ENCODE data around the gene DIPK1C. TPM values are rescaled to one million over a fixed set of nuclear protein-coding genes. Genes with fewer than 3 reads are reported as not detected.

Gene DIPK1C
- total and polyA plus RNA-seq, 10 of the 15 experiments (the other 5 are each of a cell fraction or from before 2014, with no cell fraction given), result not detected

DNA sequence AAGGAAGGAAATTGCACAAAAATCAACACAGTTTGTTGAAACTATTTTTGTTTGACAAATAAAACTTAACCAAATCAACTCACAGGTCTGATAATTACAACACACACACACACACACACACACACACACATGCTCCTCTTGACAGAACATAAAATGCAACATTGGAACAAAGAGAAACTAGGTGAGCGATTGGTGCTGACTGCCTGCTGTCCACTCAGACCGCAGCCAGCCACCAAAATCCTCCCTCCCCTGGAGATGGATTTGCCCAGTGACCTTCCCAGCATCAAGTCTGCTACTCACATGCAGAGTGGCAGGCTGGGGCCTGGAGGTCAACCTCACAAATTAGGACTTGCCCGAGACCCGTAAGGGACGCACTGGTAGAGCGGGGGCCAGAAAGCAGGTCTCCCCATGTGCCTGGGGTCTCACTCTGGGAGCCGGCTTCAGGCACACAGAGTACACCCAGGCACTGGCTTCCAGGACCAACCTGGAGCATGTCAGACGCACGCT lies 61.4 kb downstream of the DIPK1C start (continued):
- TF ChIP-seq EED (IDR thresholded peaks at IDR 0.05; ENCODE audit: low read depth), result no peak
- TF ChIP-seq CBFB (IDR thresholded peaks at IDR 0.05; ENCODE audit: low read depth), result no peak
- TF ChIP-seq HCFC1 (IDR thresholded peaks at IDR 0.05; ENCODE audit: low read length), result no peak
- no peak for TF ChIP-seq SMARCA5 (IDR thresholded peaks at IDR 0.05)
- no peak for TF ChIP-seq HDGF (IDR thresholded peaks at IDR 0.05)
- no peak for TF ChIP-seq CBX5 (IDR thresholded peaks at IDR 0.05; ENCODE audit: low read depth)
- no peak for TF ChIP-seq NR2F1 (conservative IDR thresholded peaks at IDR 0.05)
- no peak for TF ChIP-seq NFIC (IDR thresholded peaks at IDR 0.05; ENCODE audit: low read depth, low read length)
- no peak for TF ChIP-seq CBX3 (IDR thresholded peaks at IDR 0.05; ENCODE audit: borderline replicate concordance, low read depth)

DNA sequence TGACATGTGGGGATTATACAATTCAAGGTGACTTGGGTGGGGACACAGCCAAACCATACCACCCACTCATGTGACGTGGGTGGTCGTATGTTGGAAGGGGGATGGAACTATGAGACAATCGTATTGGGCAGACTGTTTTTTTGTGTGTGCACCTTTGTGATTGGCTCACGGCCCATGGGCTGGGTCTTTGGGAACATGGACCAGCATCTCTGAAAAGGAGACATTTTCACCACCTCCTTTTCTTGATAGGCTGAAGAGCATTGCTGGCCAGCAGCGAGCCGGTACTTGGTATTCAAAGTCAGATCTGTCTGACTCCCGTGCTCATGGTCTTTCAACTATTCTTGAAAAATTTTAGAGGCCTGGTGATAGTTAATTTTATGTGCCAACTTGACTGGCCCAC lies 62.1 kb downstream of the DIPK1C start:
- 32% methylated on average over 7 of the region's 7 CpGs for WGBS (ENCODE audit: insufficient coverage, insufficient replicate concordance, low lambda C conversion rate, missing lambda C conversion rate)
- H3K36me3 ChIP-seq (ENCODE audit: control insufficient read depth in 2 of 2, insufficient read depth in 2 of 2, low read length in 1 of 2), result no peaks in the 10 kb centered on the region
- BruUV-seq (replicated peaks), result no TSS peak
- no peaks in the 10 kb centered on the region for H3K4me1 ChIP-seq (ENCODE audit: control insufficient read depth, insufficient read depth, low read length)
- H3K27me3 ChIP-seq (replicated peaks in 1 of 2; ENCODE audit: control insufficient read depth in 2 of 2, insufficient read depth in 2 of 2, low read length in 1 of 2), result peaks cover 5 to 8% of the 10 kb centered on the region in 2 experiments
- ChIA-PET POLR2A (no interaction called here), CTCF (no interaction called here), RAD21 (ENCODE audit: unreplicated experiment) (no interaction called here), SMC1A (ENCODE audit: uncharacterized antibody, unreplicated experiment) (no interaction called here)
- no peak overlapping the region for H3K4me3 ChIP-seq
- no peaks in the 10 kb centered on the region; the same call in 2 of the 3 replicates for H3K9me3 ChIP-seq (replicated peaks; ENCODE audit: control insufficient read depth, insufficient read depth, low read length)
- no peak overlapping the region for H3K9ac ChIP-seq (ENCODE audit: control insufficient read depth, insufficient read depth, low read length)
- H3K4me2 ChIP-seq (ENCODE audit: control insufficient read depth, insufficient read depth), result no peak overlapping the region
- H3K79me2 ChIP-seq (ENCODE audit: control insufficient read depth, insufficient read depth, low read length), result no peaks in the 10 kb centered on the region
- ATAC-seq, result no peak
- in situ Hi-C loops (cut with MboI) (no loop called here), intact Hi-C loops (cut with micrococcal nuclease; ENCODE audit: unreplicated experiment) (no loop called here)
- H4K20me1 ChIP-seq (ENCODE audit: control insufficient read depth, insufficient read depth), result no peaks in the 10 kb centered on the region
- H2AFZ ChIP-seq (ENCODE audit: control insufficient read depth, low read depth, low read length), result no peak overlapping the region
- FAIRE-seq, result no peak
- DNase-seq (ENCODE audit: low read depth, low spot score), result no peak
- H3K27ac ChIP-seq (ENCODE audit: control insufficient read depth, insufficient read depth), result no peak overlapping the region
- TF ChIP-seq JUNB (IDR thresholded peaks at IDR 0.05), result no peak
- TF ChIP-seq, protein P1, sequence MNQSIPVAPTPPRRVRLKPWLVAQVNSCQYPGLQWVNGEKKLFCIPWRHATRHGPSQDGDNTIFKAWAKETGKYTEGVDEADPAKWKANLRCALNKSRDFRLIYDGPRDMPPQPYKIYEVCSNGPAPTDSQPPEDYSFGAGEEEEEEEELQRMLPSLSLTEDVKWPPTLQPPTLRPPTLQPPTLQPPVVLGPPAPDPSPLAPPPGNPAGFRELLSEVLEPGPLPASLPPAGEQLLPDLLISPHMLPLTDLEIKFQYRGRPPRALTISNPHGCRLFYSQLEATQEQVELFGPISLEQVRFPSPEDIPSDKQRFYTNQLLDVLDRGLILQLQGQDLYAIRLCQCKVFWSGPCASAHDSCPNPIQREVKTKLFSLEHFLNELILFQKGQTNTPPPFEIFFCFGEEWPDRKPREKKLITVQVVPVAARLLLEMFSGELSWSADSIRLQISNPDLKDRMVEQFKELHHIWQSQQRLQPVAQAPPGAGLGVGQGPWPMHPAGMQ (IDR thresholded peaks at IDR 0.05; ENCODE audit: borderline replicate concordance), result no peak
- no peak for TF ChIP-seq CBX3 (IDR thresholded peaks at IDR 0.05; ENCODE audit: borderline replicate concordance, low read depth)
- TF ChIP-seq BHLHE40 (IDR thresholded peaks at IDR 0.05; ENCODE audit: borderline replicate concordance in 1 of 2, low read depth in 2 of 2, low read length in 1 of 2), result no peak
- TF ChIP-seq MEF2B (IDR thresholded peaks at IDR 0.05; ENCODE audit: partially characterized antibody, poor library complexity, severe bottlenecking), result no peak
